GM10266 (cell line): Measurements from ENCODE around the gene OR13F1.

Experiments
- DNase-seq: peaks from one replicate; pipeline ENCODE4 v3.0.0; 2012; ENCODE audit errors: extremely low spot score
- CTCF ChIP-seq: IDR thresholded peaks from 2 replicates; pipeline ENCODE4 v1.5.1; 2012; ENCODE audit warnings: mild to moderate bottlenecking, low read depth; ENCODE audit not compliant: control insufficient read depth, insufficient read depth; ENCODE audit errors: missing control alignments

The OR13F1 gene

GRCh38 chr9:104553261-104553660 is 49.2 kb downstream of the OR13F1 start:
- TF ChIP-seq CTCF, result no peak
- no peak for DNase-seq
